ENCODE data around the gene ADCY2. TPM values are rescaled to one million over a fixed set of nuclear protein-coding genes. Genes with fewer than 3 reads are reported as not detected.

ADCY2 gene
- total RNA-seq, 2 donors from 2014 or later, result 5.2 to 17.7 TPM

DNA sequence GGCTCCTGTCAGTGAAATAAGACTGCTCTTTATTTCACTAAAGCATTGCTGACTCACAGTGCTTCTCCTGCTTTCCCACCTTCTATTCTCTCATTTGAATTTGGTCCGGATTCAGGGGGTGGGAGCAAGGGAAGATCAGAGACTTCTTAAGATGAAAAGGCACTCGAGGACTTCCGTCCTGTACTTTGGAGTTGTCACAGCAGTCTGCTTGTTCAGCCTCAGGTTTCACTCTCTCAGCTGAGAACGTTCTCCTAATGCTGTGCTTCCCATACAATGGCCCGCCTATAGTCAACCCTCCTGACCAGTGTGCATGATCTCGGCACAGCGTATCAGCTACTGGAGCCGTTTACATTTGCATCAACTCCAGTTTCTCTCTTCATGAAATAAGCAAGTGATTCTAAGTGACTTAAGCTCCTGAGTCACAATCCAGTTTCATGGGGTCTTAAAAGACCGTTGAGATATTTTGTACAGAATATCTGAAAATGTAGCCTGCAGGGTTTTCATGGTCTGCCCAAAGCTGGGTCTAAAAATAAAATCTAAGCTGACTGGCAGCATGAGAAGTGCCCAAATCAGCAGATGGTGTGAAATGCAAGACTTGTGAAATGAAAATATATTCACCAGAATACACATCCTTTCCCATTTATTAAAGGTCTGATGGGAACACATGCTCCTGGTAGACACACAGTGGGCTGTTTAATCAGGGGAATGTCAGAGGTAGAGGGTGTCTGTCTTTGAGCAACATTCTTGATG lies 145.0 kb downstream of the ADCY2 start:
- Histone ChIP-seq H3K4me1 (replicated peaks) (no peaks in the 10 kb centered on the region), H3K9me3 (no peaks in the 10 kb centered on the region), H3K27ac (no peak overlapping the region), H3K4me3 (no peak overlapping the region), H3K27me3 (replicated peaks; ENCODE audit: insufficient read depth) (no peaks in the 10 kb centered on the region), H3K36me3 (no peaks in the 10 kb centered on the region)
- DNase-seq (ENCODE audit: low spot score), result no peak
- 73% methylated on average over 9 of the region's 9 CpGs for WGBS
- TF ChIP-seq POLR2A (IDR thresholded peaks at IDR 0.05) (no peak), POLR2AphosphoS5 (IDR thresholded peaks at IDR 0.05) (no peak)
- TF ChIP-seq, protein P1, sequence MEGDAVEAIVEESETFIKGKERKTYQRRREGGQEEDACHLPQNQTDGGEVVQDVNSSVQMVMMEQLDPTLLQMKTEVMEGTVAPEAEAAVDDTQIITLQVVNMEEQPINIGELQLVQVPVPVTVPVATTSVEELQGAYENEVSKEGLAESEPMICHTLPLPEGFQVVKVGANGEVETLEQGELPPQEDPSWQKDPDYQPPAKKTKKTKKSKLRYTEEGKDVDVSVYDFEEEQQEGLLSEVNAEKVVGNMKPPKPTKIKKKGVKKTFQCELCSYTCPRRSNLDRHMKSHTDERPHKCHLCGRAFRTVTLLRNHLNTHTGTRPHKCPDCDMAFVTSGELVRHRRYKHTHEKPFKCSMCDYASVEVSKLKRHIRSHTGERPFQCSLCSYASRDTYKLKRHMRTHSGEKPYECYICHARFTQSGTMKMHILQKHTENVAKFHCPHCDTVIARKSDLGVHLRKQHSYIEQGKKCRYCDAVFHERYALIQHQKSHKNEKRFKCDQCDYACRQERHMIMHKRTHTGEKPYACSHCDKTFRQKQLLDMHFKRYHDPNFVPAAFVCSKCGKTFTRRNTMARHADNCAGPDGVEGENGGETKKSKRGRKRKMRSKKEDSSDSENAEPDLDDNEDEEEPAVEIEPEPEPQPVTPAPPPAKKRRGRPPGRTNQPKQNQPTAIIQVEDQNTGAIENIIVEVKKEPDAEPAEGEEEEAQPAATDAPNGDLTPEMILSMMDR (IDR thresholded peaks at IDR 0.05), result no peak
- intact Hi-C loops (cut with DNase I), result no loop called here

DNA sequence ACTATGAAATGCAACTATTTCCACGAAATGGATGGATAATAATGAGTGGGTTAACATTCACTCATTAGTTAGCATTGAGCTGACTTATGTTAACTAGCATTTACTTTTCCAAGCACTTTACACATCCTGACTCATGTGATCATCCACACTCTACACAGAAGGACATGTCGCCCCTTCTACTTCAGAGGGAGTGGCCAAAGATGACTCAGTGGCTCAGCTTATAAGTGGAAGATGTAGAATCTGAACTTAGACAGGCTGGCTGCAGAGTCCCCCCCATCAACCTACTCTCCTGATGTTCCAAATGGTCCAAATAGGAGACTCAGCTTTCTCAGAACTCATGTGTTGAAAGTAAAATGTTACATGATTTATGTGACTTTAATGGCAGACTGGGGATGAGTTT lies 146.0 kb downstream of the ADCY2 start:
- Histone ChIP-seq H3K9me3 (no peaks in the 10 kb centered on the region), H3K4me1 (replicated peaks) (no peaks in the 10 kb centered on the region), H3K36me3 (no peaks in the 10 kb centered on the region), H3K27ac (no peak overlapping the region), H3K4me3 (no peak overlapping the region), H3K27me3 (replicated peaks; ENCODE audit: insufficient read depth) (no peaks in the 10 kb centered on the region)
- DNase-seq (ENCODE audit: low spot score), result no peak
- 90% methylated on average over 2 of the region's 2 CpGs for WGBS
- no peak for TF ChIP-seq POLR2AphosphoS5 (IDR thresholded peaks at IDR 0.05)
- TF ChIP-seq POLR2A (IDR thresholded peaks at IDR 0.05), result no peak
- TF ChIP-seq, protein P1 (IDR thresholded peaks at IDR 0.05), result no peak
- intact Hi-C loops (cut with DNase I), result no loop called here

DNA sequence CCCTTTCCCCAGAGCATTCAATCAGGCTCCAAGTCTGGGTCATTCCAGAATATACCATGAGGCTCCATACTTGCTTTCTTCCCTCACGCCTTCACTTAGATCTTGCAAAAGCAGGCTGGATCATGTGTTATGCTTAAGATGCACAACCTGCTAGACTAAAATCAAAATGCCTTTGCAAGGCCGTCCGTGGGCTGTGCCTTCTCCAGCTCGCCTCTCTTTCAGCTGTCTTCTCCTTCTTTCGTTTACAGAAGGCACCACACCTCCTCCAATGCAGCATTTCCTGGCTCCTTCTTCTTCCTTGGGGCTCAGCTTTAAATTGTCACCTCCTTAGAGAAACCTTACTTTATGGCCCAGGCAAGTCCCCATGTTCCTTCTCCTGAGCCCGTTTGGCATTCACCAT lies 150.6 kb downstream of the ADCY2 start:
- Histone ChIP-seq H3K36me3 (no peaks in the 10 kb centered on the region), H3K9me3 (no peaks in the 10 kb centered on the region), H3K4me1 (replicated peaks) (no peaks in the 10 kb centered on the region), H3K27ac (no peak overlapping the region), H3K27me3 (replicated peaks; ENCODE audit: insufficient read depth) (no peaks in the 10 kb centered on the region), H3K4me3 (no peak overlapping the region)
- no peak for DNase-seq (ENCODE audit: low spot score)
- TF ChIP-seq POLR2A (IDR thresholded peaks at IDR 0.05) (no peak), POLR2AphosphoS5 (IDR thresholded peaks at IDR 0.05) (no peak)
- TF ChIP-seq, protein P1 (IDR thresholded peaks at IDR 0.05), result no peak
- intact Hi-C loops (cut with DNase I), result no loop called here
- 78% methylated on average over 6 of the region's 6 CpGs for WGBS

DNA sequence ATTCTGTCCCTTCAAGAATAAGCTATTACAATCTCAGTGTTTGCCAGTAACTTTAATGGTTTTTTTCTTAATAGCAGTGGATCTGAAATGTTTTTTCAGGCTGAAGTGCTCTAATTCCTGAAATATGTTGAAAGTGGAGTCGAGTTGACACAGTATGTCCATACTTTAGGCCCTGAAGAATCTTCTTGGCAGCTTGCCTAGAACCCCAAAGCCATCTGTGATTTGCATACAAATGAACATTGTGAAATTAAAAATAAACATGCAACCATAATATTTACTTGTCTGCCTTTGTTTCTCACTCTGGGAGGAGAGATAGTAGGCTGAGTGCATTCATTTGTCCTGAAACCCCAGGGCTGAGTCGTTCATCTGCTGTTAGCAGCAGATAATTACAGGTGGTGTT lies 152.7 kb downstream of the ADCY2 start:
- Histone ChIP-seq H3K27ac (no peak overlapping the region), H3K36me3 (no peaks in the 10 kb centered on the region), H3K4me1 (replicated peaks) (no peaks in the 10 kb centered on the region), H3K9me3 (no peaks in the 10 kb centered on the region), H3K27me3 (replicated peaks; ENCODE audit: insufficient read depth) (no peaks in the 10 kb centered on the region), H3K4me3 (no peak overlapping the region)
- intact Hi-C loops (cut with DNase I), result no loop called here
- DNase-seq (ENCODE audit: low spot score), result no peak
- TF ChIP-seq POLR2A (IDR thresholded peaks at IDR 0.05) (no peak), POLR2AphosphoS5 (IDR thresholded peaks at IDR 0.05) (no peak)
- TF ChIP-seq, protein P1 (IDR thresholded peaks at IDR 0.05), result no peak
- 55% methylated on average over 2 of the region's 2 CpGs for WGBS

DNA sequence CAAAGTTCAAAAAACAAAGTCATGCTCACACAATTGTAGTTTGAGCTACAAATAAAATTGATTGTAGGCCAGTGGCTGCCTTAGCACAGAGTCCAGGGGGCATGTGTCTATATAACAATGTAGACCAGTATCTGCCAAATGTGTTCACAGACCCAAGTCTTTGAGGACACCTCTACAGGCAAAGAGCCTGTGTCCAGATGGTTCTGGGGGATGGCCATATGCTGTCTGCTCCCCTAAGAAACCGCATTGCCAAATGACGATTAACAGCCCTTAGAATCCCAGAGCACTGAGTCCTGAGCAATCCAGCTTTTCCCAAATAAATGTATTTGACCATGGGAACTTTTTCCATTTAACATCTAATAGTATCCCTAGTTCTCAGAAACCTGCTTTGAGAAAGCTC lies 169.6 kb downstream of the ADCY2 start:
- H3K27me3 ChIP-seq (replicated peaks; ENCODE audit: insufficient read depth), result no peaks in the 10 kb centered on the region
- TF ChIP-seq POLR2A (IDR thresholded peaks at IDR 0.05), result no peak
- TF ChIP-seq, protein P1 (IDR thresholded peaks at IDR 0.05), result no peak
- no peak for TF ChIP-seq POLR2AphosphoS5 (IDR thresholded peaks at IDR 0.05)
- WGBS, result 96% methylated on average over 2 of the region's 2 CpGs
- intact Hi-C loops (cut with DNase I), result no loop called here
- no peaks in the 10 kb centered on the region for H3K36me3 ChIP-seq
- H3K4me3 ChIP-seq, result no peak overlapping the region
- no peaks in the 10 kb centered on the region for H3K9me3 ChIP-seq
- H3K27ac ChIP-seq, result no peak overlapping the region
- no peaks in the 10 kb centered on the region for H3K4me1 ChIP-seq (replicated peaks)
- DNase-seq (ENCODE audit: low spot score), result no peak

Measured in prostate gland (tissue), 2 donors.